CD4-positive, alpha-beta T cell treated with Interleukin-2 at 100 ng/mL for 4 hours (primary cell): ENCODE results near the gene HYDIN.

Experiments
- DNase-seq: peaks from one replicate; pipeline ENCODE4 v3.0.0-alpha.2; 2020; ENCODE audit warnings: low spot score

HYDIN gene

GRCh38 chr16:71230122-71230845 is at the start of gene HYDIN:
TSS of gene HYDIN (minus strand) at chr16:71230722. CDS start at chr16:71186895, 43,827 bp downstream.
- no peak for DNase-seq

DNA sequence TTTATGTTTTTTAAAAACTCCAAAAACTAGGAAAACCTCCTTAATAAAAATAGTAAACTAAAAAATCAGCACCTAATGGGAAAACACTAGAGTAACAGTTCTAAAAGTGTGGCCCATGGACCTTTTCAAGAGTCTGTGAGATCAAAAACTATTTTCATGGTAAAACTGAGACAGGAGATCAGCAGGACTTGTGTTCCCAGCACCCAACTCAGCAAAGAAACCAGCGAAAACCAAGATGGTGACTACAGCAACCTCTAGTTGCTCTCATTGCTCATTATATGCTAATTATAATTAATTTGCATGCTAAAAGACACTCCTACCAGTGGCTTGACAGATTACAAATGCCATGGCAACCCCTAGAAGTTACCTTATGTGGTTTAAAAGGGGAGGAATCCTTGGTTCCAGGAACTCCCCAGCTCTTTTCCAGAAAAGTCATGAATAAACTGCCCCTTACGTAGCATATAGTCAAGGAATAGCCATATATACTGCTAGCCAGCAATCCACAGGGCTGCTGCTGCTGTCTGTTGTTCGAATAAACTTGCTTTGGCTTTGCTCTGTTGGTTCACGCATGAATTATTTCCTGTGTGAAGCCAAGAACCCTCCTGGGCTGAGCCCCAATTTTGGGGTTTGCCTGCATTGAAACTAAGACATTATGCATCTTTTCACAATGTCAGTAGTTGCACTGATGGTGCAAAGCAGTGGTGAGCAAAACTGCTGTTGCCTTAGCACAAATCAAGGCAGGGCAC is 46.2 kb upstream of the HYDIN start:
- no peak for DNase-seq

DNA sequence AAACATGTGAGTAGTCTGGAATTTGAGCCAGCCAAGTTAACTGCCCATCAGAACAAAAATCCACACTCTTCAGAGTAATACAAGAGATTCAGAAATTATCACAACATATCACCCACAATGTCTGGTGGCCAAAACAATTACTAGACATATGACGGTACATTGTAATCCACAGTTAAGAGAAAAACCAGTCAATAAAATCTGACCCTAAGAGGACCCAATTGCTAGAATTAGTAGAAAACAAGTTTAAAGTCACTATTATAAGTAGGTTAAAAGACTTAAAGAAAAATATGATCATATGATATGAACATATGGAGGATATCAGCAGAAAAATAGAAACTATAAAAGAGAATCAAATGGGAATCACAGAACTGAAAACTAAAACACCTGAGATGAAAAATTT is 42.9 kb upstream of the HYDIN start:
- no peak for DNase-seq

DNA sequence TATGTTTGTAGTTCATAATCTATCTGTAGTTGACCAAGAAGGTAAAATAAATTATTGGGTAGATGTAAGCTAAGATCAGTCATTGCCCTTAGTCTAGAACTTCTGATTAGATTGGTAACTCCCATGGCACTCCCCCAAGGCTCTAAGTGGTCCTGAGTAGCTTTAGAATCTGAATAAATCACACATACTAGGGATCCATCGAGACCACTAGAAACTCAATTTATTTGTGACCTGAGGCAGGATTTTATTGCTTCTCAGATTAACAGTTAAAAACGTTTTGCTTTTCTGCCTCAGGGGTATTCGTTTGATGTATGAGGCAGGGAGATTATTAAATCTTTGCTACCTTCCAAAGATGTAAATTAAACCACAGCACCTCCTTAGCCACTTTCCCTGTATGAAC is 33.8 kb upstream of the HYDIN start:
- DNase-seq, result no peak

DNA sequence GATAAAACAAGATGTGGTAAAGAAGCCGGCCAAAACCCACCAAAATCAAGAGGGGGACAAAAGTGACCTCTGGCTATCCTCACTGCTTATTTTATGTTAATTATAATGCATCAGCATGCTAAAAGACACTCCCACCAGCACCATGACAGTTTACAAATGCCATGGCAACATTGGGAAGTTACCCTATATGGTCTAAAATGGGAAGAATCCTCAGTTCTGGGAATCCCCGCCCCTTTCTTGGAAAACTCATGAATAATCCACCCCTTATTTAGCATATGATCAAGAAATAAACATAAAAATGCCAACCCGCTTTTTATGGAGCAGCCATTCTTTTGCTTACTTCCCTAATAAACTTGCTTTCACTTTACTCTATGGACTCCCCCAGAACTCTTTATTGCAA is 33.1 kb upstream of the HYDIN start:
- no peak for DNase-seq

- no peak for DNase-seq
Measured at GRCh38 chr16:71262391-71262790, 31.9 kb upstream of the HYDIN start.

DNA sequence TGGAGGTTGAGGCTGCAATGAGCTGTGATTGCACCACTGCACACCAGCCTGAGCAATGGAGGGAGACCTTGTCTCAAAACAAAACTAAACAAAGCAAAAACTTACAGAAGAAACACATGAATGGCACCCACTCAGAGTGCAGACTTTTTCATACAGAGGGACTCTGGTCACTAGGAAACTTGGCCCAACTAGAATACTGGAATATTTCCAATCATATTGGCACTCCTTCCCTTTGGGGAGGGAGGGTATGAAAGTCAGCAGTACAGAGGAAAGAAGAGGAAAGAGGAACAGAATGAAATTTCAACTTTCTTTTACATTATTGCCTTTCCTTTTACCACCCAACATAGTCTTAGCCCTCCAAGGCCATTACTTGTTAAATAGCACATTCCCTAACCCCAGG is 30.5 kb upstream of the HYDIN start:
- no peak for DNase-seq

DNA sequence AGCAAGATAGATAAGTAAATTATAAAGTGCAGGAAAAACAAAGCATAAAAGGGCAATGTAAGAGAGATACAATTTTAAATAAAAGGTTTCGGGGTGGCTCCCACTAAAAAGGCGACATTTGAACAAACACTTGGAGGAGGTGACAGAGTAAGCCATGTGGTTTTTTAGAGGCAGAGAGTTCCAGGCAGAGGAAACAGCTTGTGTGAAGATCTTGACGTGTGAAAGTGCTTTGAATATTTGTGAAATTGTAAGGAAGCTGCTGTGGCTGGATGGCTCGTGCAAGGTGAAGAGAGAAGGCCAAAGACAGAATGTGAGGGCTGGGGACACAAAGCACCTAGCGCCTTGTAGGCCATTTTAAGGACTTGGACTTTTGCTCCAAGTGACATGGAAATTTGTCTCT is 28.6 kb upstream of the HYDIN start:
- DNase-seq, result no peak

DNA sequence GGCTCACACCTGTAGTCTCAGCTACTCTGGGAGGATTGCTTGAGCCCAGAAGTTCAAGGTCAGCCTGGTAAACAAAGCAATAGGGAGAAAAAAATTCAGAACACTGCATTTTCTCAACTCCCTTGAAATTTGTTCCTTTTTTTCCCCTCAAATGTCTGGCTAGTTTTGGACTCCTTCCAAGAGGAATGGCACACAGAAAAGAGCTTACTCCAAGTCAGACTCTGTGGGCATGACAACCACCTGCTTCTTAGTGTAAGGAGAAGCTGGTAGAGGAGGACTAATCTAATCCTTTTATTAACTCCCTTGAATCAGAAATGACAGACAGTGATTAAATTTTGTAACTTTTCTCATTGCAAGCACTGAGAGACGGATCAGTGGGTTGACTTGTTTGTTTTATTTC is 27.9 kb upstream of the HYDIN start:
- no peak for DNase-seq

GRCh38 chr16:71257768-71258167 is 27.2 kb upstream of the HYDIN start:
- no peak for DNase-seq

GRCh38 chr16:71255721-71256120 is 25.2 kb upstream of the HYDIN start:
- no peak for DNase-seq

- DNase-seq, result no peak
Measured at GRCh38 chr16:71254832-71255525, 24.5 kb upstream of the HYDIN start.

- DNase-seq, result no peak
Measured at GRCh38 chr16:71250461-71251235, 20.1 kb upstream of the HYDIN start.

DNA sequence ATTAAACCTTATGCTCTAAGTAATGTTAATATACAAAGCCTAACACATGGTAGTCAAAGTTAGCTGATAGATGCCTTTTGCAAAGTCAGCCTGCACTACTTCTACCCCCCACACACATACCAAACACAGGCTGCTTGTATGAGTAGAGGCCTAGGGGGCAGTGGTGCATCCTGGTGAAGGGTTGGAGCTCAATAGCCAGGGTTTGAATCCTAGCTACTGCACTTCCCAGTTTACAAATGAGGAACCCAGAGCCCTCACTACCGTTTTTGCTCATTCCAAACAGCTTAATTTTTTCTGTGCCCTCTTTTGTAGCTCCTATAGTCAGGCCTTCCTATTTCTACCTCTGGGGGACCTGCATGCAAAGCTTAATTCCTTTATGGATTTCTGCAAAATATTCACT is 18.9 kb upstream of the HYDIN start:
- DNase-seq, result no peak

GRCh38 chr16:71247478-71247877 is 17.0 kb upstream of the HYDIN start:
- DNase-seq, result no peak

DNA sequence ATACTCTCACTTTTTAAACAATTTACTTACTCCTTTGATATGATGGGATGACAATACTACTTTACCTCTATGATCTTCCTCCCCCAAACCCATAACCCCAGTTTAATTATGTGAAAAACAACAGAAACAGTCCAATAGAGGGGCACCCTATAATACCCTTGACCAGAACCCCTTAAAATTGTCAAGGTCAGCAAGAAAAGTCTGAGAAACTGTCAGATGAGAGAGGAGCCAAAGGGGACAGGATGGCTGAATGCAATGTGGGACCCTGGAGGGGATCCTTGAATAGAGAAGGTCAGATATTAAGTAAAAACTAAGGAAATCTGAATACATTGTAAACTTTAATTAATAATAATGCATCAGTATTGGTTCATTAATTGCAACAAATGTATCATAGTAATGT is 15.8 kb upstream of the HYDIN start:
- no peak for DNase-seq

DNA sequence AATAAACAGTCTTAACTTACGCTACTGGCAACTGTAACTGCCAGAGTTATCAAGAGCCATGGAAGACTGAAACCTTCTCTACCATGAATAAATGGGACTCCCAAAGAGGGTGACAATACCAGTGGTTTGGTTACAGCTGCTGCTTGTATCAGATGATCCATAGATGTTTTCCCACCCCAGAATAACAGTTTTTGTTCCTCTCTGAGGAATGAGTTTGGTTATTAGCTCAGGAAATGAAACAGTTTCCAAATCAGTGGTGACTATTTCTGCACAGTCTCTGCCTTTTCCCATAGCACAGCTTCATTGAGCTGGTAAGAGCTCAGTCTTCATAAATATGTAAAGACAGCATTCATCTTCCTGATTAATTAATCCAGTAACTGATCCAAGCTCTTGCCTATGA is 14.0 kb upstream of the HYDIN start:
- no peak for DNase-seq

GRCh38 chr16:71242601-71243000 is 12.1 kb upstream of the HYDIN start:
- DNase-seq, result no peak

DNA sequence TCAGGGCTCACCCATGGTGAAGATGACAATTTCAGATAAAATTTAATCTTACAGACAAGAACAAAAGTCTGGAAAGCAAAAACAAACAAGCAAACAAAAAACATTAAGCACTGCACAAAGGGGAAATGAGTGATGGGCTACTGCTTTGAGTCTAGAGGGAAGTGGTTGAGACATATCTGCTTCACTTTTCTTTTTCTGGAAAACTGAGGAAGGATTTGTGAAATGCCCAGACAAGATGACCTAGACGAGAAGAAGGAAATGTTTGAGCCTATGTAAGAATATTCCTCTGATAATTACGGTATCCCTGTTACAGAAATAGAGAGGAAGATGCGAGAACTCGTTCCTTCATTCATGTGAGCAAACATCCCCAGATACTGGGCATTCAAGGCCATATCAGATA is 11.5 kb upstream of the HYDIN start:
- no peak for DNase-seq

- DNase-seq, result no peak
Measured at GRCh38 chr16:71229344-71229743, 1.2 kb downstream of the HYDIN start.

GRCh38 chr16:71226229-71227141 is 4.0 kb downstream of the HYDIN start:
- no peak for DNase-seq
